Nephron progenitor cell (in vitro differentiated cells): ENCODE measurements around the gene PDE4D.

ENCODE experiments used
- DNase-seq: peaks from one replicate; pipeline ENCODE4 v3.0.0; 2021
- H3K27ac Mint-ChIP-seq: 2 replicates; pipeline ENCODE4 v1.8.0; 2021; ENCODE audit warnings: mild to moderate bottlenecking, moderate library complexity, mixed read lengths
- H3K27me3 Mint-ChIP-seq: 2 replicates; pipeline ENCODE4 v1.8.0; 2021; ENCODE audit warnings: mild to moderate bottlenecking, low read depth, mixed read lengths; ENCODE audit not compliant: poor library complexity
- H3K36me3 Mint-ChIP-seq: 2 replicates; pipeline ENCODE4 v1.8.0; 2021; ENCODE audit warnings: low read depth, mixed read lengths
- H3K4me1 Mint-ChIP-seq: 2 replicates; pipeline ENCODE4 v1.8.0; 2021; ENCODE audit warnings: mixed read lengths
- H3K4me3 Mint-ChIP-seq: 2 replicates; pipeline ENCODE4 v1.8.0; 2021; ENCODE audit warnings: mild to moderate bottlenecking, moderate library complexity, mixed read lengths
- H3K9me3 Mint-ChIP-seq: 2 replicates; pipeline ENCODE4 v1.8.0; 2021; ENCODE audit warnings: mild to moderate bottlenecking, moderate library complexity, mixed read lengths
- CTCF ChIP-seq: fragments of 200-600 bp; sonication (generic); IDR thresholded peaks from 2 replicates; pipeline ENCODE4 v1.5.0; 2021; ENCODE audit warnings: antibody characterized with exemption

PDE4D gene

GRCh38 chr5:59204114-59204897 is 689.2 kb downstream of the PDE4D start:
- Mint-ChIP-seq H3K36me3 (peaks cover 11% of the 10 kb centered on the region), H3K4me3 (no peak overlapping the region), H3K9me3 (peaks cover 5% of the 10 kb centered on the region), H3K4me1 (peaks cover under 1% of the 10 kb centered on the region), H3K27me3 (no peaks in the 10 kb centered on the region), H3K27ac (no peak overlapping the region)
- no peak for DNase-seq
- TF ChIP-seq CTCF = no peak

GRCh38 chr5:59199868-59200267 is 693.7 kb downstream of the PDE4D start:
- Mint-ChIP-seq H3K27ac (no peak overlapping the region), H3K36me3 (peaks cover 16% of the 10 kb centered on the region)
- TF ChIP-seq CTCF = no peak

GRCh38 chr5:59198832-59199231 is 694.7 kb downstream of the PDE4D start:
- peaks cover 26% of the 10 kb centered on the region for H3K36me3 Mint-ChIP-seq
- no peak for DNase-seq
- peak overlapping the region; percentile 47 for H3K27ac Mint-ChIP-seq
- peaks cover 19% of the 10 kb centered on the region for H3K9me3 Mint-ChIP-seq
- no peak overlapping the region for H3K4me3 Mint-ChIP-seq
- no peak for TF ChIP-seq CTCF
- H3K4me1 Mint-ChIP-seq = peaks cover 21% of the 10 kb centered on the region
- no peaks in the 10 kb centered on the region for H3K27me3 Mint-ChIP-seq

More at GRCh38 chr5:59199868-59200267, 693.7 kb downstream of the PDE4D start:
- Mint-ChIP-seq H3K4me3 (no peak overlapping the region), H3K27me3 (no peaks in the 10 kb centered on the region), H3K9me3 (peaks cover 10% of the 10 kb centered on the region), H3K4me1 (peaks cover 21% of the 10 kb centered on the region)
- no peak for DNase-seq

GRCh38 chr5:59198365-59198764 is 695.2 kb downstream of the PDE4D start:
- Mint-ChIP-seq H3K4me1 (peaks cover 21% of the 10 kb centered on the region), H3K36me3 (peaks cover 23% of the 10 kb centered on the region), H3K27ac (peak overlapping the region; percentile 47), H3K27me3 (no peaks in the 10 kb centered on the region), H3K9me3 (peaks cover 20% of the 10 kb centered on the region), H3K4me3 (no peak overlapping the region)
- DNase-seq = no peak
- TF ChIP-seq CTCF = no peak

GRCh38 chr5:59197911-59198310 is 695.6 kb downstream of the PDE4D start:
- TF ChIP-seq CTCF = no peak
- H3K27me3 Mint-ChIP-seq = no peaks in the 10 kb centered on the region
- no peak for DNase-seq
- peaks cover 21% of the 10 kb centered on the region for H3K4me1 Mint-ChIP-seq
- no peak overlapping the region for H3K4me3 Mint-ChIP-seq
- peaks cover 23% of the 10 kb centered on the region for H3K36me3 Mint-ChIP-seq
- no peak overlapping the region for H3K27ac Mint-ChIP-seq
- H3K9me3 Mint-ChIP-seq = peaks cover 20% of the 10 kb centered on the region
